ENCODE data around the gene NUCKS1.

Gene NUCKS1

DNA sequence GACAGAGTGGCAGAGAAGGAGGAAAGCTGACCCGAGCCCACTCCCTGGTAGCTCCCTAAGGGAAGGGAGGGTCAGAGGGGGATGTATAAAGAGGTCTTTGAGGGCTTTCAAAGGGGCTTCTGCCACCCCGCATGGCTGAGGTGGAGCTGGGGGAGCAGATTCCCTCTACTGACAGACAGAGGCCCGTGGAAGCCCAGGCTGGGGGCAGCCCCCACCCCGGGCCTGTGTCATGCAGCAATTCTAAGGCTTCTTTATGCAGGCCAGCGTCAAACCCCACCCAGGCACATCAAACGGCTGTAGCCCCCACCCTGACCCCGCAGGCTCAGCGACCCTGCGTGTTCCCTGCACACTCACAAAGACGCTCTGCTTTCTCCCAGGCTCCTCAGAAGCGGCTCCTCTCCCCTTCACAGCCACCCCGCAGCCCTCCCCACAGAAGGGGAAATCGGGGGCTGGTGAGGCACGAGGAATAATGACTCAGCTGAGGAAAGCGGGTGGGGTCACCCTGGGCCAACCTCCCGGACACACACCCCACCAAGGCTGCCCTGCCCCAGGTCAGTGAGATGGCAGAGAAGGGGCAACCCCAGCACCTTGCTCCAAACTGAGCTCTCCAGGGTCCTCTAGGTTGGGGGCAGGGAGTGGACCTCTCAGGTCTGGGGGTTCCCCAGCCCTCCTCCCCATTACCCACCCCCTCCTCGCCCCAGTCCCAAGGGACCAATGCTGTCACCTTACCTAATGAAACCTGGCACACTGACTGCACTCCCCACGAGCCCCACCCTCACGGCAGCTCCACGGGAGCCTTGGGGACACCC is 80.4 kb downstream of the NUCKS1 start:
- no peak for DNase-seq (ENCODE audit: low read depth)

DNA sequence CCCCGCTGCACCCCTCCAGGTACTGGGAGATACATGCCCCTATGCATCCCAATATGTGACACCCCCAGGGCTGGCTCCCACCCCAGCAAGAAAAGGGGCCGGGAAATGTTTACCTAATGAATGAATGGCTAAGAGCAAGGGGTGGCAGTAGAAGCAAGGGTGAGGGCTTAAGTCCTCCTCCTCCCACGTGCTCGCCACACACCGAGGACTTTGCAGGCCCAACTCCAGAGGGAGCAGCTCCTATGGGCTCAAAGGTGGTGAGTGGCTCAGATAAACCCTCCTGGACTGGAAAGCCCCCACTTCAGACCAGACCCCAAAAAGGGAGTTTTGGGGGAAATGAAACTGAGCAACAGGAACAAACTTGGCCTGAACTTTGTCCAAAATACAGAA is 81.0 kb downstream of the NUCKS1 start:
- DNase-seq (ENCODE audit: low read depth) = no peak

DNA sequence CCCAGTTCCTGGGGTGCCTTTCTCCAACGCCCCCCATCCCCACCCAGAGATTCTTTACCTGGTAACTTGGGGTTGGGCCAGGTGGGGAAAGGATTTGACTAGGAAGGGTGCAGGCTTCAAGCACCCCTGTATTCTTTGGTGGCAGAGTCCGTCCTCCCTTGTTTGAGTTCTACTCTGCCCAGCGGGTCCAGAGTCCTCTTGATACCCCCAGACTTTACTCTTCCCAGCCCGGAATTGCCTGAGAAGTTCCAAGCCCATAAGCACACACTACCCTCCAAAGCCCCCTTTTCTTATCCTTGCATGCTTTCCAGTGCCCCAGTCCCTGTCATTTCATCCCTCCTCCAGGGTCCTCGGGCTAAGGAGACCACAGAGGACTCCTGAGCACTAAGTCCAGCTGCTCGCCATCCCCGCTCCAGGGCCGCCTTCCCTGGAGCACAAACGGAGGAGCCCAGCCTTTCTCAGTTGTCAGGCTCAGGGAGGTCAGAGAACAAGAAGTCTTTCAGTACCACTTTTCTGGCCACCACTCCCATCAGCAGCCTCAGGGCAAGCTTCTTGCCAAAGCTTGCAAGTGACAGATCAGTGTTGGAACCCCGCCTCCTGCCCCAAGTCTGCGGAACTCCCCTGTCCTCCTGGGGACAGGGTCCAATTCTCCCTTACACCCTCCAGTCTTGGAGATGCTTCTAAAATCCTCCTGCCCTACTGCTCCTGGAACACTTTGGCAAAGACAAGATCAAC is 81.9 kb downstream of the NUCKS1 start:
- DNase-seq (ENCODE audit: low read depth) = no peak

DNA sequence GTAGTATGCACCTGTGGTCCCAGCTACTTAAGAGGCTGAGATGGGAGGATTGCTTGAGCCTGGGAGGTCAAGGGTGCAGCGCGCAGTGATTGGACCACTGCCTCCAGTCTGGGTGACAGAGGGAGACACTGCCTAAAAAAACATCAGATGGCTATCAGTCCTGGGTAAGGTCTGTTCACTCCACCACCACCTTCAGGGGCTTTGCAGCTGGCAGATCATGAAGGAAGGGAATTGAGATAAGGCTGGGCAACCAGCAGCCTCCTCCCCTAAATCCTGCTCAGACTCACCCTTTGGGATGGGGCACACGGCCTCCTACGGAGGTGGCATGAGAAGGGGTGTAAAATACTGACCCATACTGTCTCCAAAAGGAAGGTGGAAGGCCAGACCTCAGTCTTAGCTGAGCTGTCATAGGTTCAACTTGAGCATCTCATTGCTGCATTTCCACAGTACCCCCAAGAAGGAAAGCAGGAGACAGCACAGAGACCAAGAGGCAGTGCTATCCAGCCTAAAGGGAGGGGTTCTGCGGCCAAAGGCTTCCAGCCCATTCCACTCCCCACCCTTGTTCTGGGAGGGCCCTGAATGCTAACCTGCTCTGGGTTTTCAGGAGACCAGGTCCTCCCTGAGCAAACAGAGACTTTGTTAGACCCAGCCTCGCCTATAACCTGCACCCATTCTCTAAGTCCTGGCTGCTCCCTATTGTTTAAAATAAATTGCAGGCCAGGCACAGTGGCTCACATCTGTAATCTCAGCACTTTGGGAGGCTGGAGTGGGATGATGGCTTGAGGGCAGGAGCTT is 83.4 kb downstream of the NUCKS1 start:
- no peak for DNase-seq (ENCODE audit: low read depth)

DNA sequence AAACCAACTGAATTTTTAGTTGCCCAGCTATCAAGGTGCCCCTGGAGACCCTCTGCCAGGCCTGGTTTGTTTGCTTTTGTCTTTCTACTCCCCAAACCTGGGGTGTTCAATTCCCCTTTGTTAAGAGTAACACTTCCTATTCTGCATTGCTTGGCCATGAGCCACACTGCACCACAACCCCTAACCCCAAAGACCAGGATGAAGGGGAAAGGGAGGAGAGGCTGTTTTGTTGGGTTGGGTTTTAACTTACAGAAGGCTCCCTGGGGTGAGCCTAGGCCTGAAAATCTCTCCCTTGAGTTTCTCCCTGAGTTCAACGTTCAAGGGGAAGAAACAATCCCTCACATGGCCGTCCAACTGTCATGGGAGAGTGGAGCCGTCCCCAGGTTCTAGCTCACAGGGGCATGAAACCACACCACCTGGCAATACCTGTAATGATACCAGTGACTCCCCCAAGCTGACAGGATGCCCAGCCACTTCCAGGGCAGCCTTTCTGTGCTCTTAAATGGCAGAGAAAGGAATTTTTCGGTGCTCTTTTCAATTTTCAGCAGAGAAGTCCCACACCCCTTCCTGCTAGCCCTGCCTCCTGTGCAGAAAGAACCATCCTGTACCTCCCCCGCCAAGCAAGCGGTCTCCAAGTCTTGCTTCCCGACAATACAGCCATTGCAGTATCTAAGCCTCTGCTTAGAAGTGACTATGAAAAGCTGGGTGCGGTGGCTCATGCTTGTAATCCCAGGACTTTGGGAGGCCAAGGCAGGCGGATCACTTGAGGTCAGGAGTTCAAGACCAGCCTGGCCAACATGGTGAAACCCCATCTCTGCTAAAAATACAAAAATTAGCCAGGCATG is 84.6 kb downstream of the NUCKS1 start:
- DNase-seq (ENCODE audit: low read depth) = no peak

DNA sequence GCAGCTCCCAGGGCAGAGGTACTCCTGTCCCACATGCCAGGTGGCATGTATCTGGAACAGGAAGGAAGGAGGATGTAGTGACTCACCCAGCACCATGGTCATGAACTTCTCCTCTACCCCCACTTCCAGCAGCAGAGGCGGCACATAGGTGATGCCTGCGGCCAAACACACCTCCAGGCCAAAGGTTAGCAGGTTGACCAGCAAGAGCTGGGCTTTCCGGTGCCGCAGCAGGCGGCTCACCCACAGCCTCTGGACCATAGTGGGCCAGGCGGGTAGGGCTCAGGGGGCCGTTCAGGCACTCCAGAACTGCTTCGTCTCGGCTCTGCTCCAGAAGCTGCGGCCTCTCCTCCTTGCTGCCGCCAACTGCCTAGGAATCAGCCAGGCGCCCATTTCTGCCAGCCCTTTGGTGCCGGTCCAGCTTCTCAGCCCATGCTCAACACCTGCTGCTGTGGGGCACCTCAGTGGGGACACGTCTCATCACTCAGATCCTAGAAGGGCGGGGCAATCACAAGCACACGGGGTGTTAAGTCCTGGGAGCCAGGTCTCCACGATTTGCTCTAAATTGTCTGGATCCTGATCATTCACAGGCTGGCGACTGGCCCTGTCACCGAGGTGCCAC is 85.5 kb downstream of the NUCKS1 start:
- no peak for DNase-seq (ENCODE audit: low read depth)

DNA sequence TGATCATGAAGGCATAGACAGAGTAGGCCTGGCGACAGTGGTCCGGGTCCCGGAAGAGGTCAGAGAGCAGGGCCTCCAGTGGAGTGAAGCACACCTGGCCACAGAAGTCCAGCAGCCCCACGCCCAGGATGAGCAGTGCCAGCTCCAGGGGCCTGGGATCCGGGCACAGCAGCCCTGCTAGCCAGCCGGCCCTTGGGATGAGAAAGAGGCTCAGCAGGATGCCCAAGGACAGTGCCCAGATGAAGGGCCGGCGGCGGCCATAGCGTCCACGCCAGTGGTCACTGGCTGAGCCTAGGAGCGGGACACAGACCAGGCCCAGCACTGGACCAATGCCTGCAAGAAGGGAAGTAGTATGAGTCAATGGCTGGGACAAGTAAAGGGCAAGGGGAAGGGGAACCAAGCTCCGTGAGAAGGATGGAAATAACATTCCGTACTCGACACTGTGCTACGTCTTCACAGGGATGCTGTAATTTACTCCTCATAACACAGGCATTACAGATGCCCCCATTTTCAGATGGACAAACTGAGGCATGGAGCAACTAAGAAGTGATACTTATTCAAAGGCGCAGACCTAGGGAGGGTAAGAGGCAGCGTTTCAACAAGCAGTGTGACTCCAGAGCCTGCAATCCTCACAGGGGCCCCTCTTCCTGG is 86.6 kb downstream of the NUCKS1 start:
- no peak for DNase-seq (ENCODE audit: low read depth)

Measured in iris pigment epithelial cell (primary cell).